GM12873 (cell line): ENCODE data around the gene PDCD6IP.

Experiments used
- CTCF ChIP-seq: IDR thresholded peaks from 2 replicates; pipeline ENCODE4 v1.5.1; 2012; ENCODE audit warnings: low read depth, mild to moderate bottlenecking, moderate library complexity, low read length, control low read depth; ENCODE audit not compliant: insufficient read depth; ENCODE audit errors: missing control alignments

Gene PDCD6IP

GRCh38 chr3:33790091-33790490 is 8.3 kb upstream of the PDCD6IP start:
- TF ChIP-seq CTCF: no peak

DNA sequence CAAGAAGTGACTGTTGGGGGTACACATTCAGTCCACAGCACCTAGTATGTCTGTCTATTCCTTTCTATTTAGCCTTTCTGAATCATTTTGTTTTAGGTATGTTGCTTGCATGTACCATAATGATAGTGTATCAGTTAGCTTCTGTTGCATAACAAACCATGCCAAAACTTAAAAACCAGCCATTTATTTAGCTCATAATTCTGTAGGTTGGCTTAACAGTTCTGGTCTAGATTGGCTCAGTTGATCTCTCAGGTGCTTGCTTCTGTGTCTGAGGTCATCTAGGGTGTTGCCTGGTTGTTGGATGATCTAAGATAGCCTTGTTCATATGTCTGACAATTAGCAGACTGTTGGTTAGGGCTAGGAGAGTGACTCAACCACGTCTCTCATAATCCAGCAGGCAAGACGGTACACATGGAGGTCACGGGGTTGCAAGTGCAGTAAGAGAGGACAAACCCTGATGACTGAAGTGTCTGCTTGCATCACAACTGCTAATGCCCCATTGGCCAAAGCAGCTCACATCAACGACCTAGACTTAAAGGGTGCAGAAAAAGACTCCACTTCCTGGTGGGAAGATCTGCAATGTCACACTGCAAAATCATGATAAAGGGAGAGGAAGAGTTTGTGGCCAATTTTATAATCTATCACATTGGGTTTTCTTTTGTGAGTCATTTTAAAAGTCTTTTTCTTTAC is 6.8 kb upstream of the PDCD6IP start:
- TF ChIP-seq CTCF: no peak

DNA sequence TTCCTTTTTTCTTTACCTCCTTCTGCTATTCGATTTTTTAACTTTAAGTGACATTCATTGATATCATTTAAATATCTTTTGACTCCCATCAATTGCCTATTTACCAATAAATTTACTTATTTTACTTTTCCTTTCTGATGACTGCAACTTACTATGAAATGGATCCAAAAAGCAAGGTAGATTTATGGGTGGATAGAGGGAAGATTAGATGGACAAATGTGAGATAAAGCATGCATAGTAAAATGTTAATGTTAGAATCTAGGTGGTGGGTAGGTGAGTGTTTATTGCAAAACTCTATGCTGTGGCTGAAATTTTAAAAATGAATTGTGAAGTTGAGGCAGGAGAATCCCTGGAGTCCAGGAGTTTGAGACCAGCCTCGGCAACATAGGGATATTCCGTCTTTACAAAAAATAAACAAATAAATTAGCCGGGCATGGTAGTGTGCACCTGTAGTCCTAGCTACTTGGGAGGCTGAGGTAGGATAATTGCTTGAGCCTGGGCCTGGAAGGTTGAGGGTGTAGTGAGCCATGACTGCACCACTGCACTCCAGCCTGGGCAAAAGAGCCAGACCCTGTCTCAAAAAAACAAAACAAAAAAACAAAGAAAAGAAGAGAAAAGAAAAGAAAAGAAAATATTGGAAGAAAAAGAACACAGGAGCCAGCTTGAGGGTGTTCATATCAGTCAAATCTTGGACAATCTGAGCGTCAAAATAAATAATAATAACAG is 6.1 kb upstream of the PDCD6IP start:
- TF ChIP-seq CTCF: no peak

DNA sequence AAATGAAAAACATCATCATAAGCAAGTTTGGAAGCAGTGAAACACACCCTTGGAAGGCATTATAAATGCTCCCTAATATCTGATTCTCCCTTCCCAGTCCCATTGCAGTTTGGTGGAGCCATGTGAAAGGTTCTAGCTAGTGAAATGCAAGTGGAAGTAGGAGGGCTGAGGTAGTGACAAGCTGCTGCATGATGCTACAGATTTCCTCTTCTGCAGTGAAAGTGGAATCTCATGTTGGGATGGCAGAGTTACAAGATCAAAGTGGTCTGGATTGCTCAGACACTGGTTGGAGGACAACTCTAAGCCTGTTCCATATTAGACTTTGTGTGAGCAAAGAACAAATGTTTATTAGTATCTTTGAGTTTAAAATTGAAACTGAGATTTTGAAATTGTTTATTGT is 3.3 kb upstream of the PDCD6IP start:
- no peak for TF ChIP-seq CTCF

DNA sequence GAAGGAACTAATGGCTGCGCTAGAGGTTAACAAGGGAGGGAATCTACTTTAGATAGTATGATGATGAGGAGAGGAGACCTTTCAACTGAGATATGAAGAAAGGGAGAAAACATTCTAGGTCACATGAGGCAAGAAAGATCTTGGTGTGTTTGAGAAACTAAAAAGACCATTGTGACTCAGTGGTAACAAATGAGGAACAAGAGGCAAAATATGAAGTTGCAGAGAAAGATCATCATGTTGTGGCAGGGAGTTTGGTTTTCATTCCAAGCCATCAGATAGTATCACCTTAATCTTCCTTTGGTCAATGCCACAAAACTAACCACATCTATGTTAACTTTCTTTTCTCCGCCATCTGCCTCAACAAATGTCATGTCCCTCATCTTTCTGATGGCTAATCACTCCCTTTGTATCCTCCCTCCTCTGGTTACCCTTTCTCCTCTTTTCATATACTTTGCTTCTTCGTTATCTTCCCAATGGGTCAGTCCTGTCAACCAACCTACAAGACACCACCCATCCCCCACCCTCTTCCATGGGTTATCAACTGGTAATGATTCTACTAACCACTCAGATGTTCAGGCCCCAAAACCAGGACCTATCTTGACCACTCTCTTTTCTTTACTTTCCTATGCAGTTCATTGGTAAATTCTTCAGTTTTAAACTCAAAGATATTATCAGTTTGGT is 2.4 kb upstream of the PDCD6IP start:
- TF ChIP-seq CTCF: no peak

GRCh38 chr3:33798113-33798417 is 365 bp upstream of the PDCD6IP start:
- TF ChIP-seq CTCF: no peak

GRCh38 chr3:33799202-33799551 is 747 bp downstream of the PDCD6IP start:
- TF ChIP-seq CTCF: no peak
